GM19452 (cell line): Measurements from ENCODE around the gene CTDSP2.
"Not testable (repeated sequence)": the region's sequence is repeated elsewhere in the genome, so short reads cannot be mapped to it uniquely, and the experiment has no call there.

Experiments
- ATAC-seq: cut with Tn5 transposase; IDR thresholded peaks from one replicate; pipeline ENCODE4 v1.9.1; 2021; ENCODE audit not compliant: unreplicated experiment

Gene CTDSP2

GRCh38 chr12:57783861-57784260 is 62.7 kb downstream of the CTDSP2 start:
- no peak for ATAC-seq

GRCh38 chr12:57783466-57783801 is 63.1 kb downstream of the CTDSP2 start:
- ATAC-seq, result no peak

GRCh38 chr12:57782608-57783465 is 63.7 kb downstream of the CTDSP2 start, which contains the start of gene TSFM:
TSS of gene TSFM (plus strand) at chr12:57782787. CDS start at chr12:57782802, 15 bp downstream.
- peak; percentile 82 for ATAC-seq

GRCh38 chr12:57782243-57782607 is 64.3 kb downstream of the CTDSP2 start:
- no peak for ATAC-seq

GRCh38 chr12:57781801-57782200 is 64.7 kb downstream of the CTDSP2 start:
- no peak for ATAC-seq

- no peak for ATAC-seq
Observed at GRCh38 chr12:57781244-57781643, 65.3 kb downstream of the CTDSP2 start.

GRCh38 chr12:57780284-57780897 is 66.1 kb downstream of the CTDSP2 start:
- ATAC-seq, result no peak

- no peak for ATAC-seq
Observed at GRCh38 chr12:57779736-57780135, 66.8 kb downstream of the CTDSP2 start.

GRCh38 chr12:57777911-57778310 is 68.6 kb downstream of the CTDSP2 start:
- no peak for ATAC-seq

- no peak for ATAC-seq
Observed at GRCh38 chr12:57777367-57777766, 69.2 kb downstream of the CTDSP2 start.

GRCh38 chr12:57776247-57776587 is 70.3 kb downstream of the CTDSP2 start:
- no peak for ATAC-seq

- no peak for ATAC-seq
Observed at GRCh38 chr12:57775563-57776246, 70.8 kb downstream of the CTDSP2 start.

GRCh38 chr12:57775044-57775443 is 71.5 kb downstream of the CTDSP2 start:
- ATAC-seq, result no peak

- not testable (repeated sequence) for ATAC-seq
Observed at GRCh38 chr12:57774634-57775033, 71.9 kb downstream of the CTDSP2 start.

GRCh38 chr12:57772429-57773322 is 73.9 kb downstream of the CTDSP2 start, which contains the start of gene EEF1AKMT3:
TSS of gene EEF1AKMT3 (plus strand) at chr12:57772614. CDS start at chr12:57772725, 111 bp downstream.
- ATAC-seq, result peak; percentile 32

GRCh38 chr12:57771873-57772428 is 74.6 kb downstream of the CTDSP2 start, which contains the start of gene METTL1:
TSS of gene METTL1 (minus strand) at chr12:57772105. CDS start at chr12:57772083, 22 bp downstream.
- ATAC-seq, result peak; percentile 82

GRCh38 chr12:57771236-57771872 is 75.2 kb downstream of the CTDSP2 start:
- ATAC-seq, result peak; percentile 72

- ATAC-seq, result no peak
Observed at GRCh38 chr12:57770734-57771133, 75.8 kb downstream of the CTDSP2 start.
